ENCODE measurements around the gene PDCD1. TPM values are rescaled to one million over a fixed set of nuclear protein-coding genes. Genes with fewer than 3 reads are reported as not detected.

PDCD1 gene
- total RNA-seq, 1 experiment from 2014 or later, result not detected

- Histone ChIP-seq H3K9ac (ENCODE audit: low read length) (no peak overlapping the region), H3K4me3 (ENCODE audit: low read length) (no peak overlapping the region), H3K9me2 (replicated peaks; ENCODE audit: low read length) (no peaks in the 10 kb centered on the region), H3K4me1 (ENCODE audit: insufficient read depth, low read length) (no peaks in the 10 kb centered on the region), H2AFZ (ENCODE audit: low read length) (no peak overlapping the region), H3K27ac (ENCODE audit: low read length) (no peak overlapping the region), H3K9me3 (ENCODE audit: low read length) (no peaks in the 10 kb centered on the region), H3K27me3 (ENCODE audit: low read length) (no peaks in the 10 kb centered on the region), H3K36me3 (ENCODE audit: low read depth, low read length) (no peaks in the 10 kb centered on the region), H3F3A (ENCODE audit: low read length, unreplicated experiment) (no peaks in the 10 kb centered on the region), H3K4me2 (ENCODE audit: low read length) (no peak overlapping the region), H3K79me2 (ENCODE audit: low read length) (no peaks in the 10 kb centered on the region), H4K20me1 (ENCODE audit: low read length) (no peaks in the 10 kb centered on the region)
- CTCF ChIA-PET, result no interaction called here
- TF ChIP-seq, protein P1, sequence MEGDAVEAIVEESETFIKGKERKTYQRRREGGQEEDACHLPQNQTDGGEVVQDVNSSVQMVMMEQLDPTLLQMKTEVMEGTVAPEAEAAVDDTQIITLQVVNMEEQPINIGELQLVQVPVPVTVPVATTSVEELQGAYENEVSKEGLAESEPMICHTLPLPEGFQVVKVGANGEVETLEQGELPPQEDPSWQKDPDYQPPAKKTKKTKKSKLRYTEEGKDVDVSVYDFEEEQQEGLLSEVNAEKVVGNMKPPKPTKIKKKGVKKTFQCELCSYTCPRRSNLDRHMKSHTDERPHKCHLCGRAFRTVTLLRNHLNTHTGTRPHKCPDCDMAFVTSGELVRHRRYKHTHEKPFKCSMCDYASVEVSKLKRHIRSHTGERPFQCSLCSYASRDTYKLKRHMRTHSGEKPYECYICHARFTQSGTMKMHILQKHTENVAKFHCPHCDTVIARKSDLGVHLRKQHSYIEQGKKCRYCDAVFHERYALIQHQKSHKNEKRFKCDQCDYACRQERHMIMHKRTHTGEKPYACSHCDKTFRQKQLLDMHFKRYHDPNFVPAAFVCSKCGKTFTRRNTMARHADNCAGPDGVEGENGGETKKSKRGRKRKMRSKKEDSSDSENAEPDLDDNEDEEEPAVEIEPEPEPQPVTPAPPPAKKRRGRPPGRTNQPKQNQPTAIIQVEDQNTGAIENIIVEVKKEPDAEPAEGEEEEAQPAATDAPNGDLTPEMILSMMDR (conservative IDR thresholded peaks at IDR 0.05; ENCODE audit: low read depth, low read length), result no peak
- TF ChIP-seq EZH2phosphoT487 (IDR thresholded peaks at IDR 0.05; ENCODE audit: borderline replicate concordance, low read length), result no peak
- no peak for TF ChIP-seq EZH2 (IDR thresholded peaks at IDR 0.05; ENCODE audit: low read length, unreplicated experiment)
- BruUV-seq (replicated peaks), result no TSS peak
- ATAC-seq (no peak), DNase-seq (no peak)
- POLR2A ChIA-PET (ENCODE audit: unreplicated experiment), result no interaction called here
- intact Hi-C loops (cut with micrococcal nuclease), result no loop called here
These were observed 48.1 kb downstream of the PDCD1 start for GRCh38 chr2:241810307-241811200.

GRCh38 chr2:241809383-241810306 is 49.0 kb downstream of the PDCD1 start:
- Histone ChIP-seq H3K4me1 (ENCODE audit: insufficient read depth, low read length) (peaks cover 3% of the 10 kb centered on the region; the same call in 1 of the 2 replicates), H3K4me2 (ENCODE audit: low read length) (no peak overlapping the region), H3K9ac (ENCODE audit: low read length) (no peak overlapping the region), H3K4me3 (ENCODE audit: low read length) (no peak overlapping the region), H3K27ac (ENCODE audit: low read length) (no peak overlapping the region), H3K27me3 (ENCODE audit: low read length) (no peaks in the 10 kb centered on the region), H4K20me1 (ENCODE audit: low read length) (no peaks in the 10 kb centered on the region), H3K79me2 (ENCODE audit: low read length) (no peaks in the 10 kb centered on the region), H3K9me2 (replicated peaks; ENCODE audit: low read length) (no peaks in the 10 kb centered on the region), H2AFZ (ENCODE audit: low read length) (no peak overlapping the region), H3K9me3 (ENCODE audit: low read length) (no peaks in the 10 kb centered on the region), H3K36me3 (ENCODE audit: low read depth, low read length) (no peaks in the 10 kb centered on the region), H3F3A (ENCODE audit: low read length, unreplicated experiment) (no peaks in the 10 kb centered on the region)
- TF ChIP-seq, protein P1 (conservative IDR thresholded peaks at IDR 0.05; ENCODE audit: low read depth, low read length), result no peak
- TF ChIP-seq EZH2 (IDR thresholded peaks at IDR 0.05; ENCODE audit: low read length, unreplicated experiment) (no peak), EZH2phosphoT487 (IDR thresholded peaks at IDR 0.05; ENCODE audit: borderline replicate concordance, low read length) (no peak)
- ChIA-PET CTCF (no interaction called here), POLR2A (ENCODE audit: unreplicated experiment) (no interaction called here)
- ATAC-seq (no peak), DNase-seq (no peak)
- intact Hi-C loops (cut with micrococcal nuclease), result no loop called here
- no TSS peak for BruUV-seq (replicated peaks)

All from PC-3 (cell line).